ENCODE measurements around the gene HSPH1.

HSPH1 gene

GRCh38 chr13:31131470-31131961 is 30.2 kb downstream of the HSPH1 start:
- no peak overlapping the region for H3K27ac ChIP-seq (ENCODE audit: low read length)
- TF ChIP-seq EZH2phosphoT487 (IDR thresholded peaks at IDR 0.05; ENCODE audit: low read length), result no peak
- no peak for TF ChIP-seq CTCF (IDR thresholded peaks at IDR 0.05; ENCODE audit: low read length)
- no peak for TF ChIP-seq EZH2 (optimal IDR thresholded peaks at IDR 0.05; ENCODE audit: low read depth, low read length)

DNA sequence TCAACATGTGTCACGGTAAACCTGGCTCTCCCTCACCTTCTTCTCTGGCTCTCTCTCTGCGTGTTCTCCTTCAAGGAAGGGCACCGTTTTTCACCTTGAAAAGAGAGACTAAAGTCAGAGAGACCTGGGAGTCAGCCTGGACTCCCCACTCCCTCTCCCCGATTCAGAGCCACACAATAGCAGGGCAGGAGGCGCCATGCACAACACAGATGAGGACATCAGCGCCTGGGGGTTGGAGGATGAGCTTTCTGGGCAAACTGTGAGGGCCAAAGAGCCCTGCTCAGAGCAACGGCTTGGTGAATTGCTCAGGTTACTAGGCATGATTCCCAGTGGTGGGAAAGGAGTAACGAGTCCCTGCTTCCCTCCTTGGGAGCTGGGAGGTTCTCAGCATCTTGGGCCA is 32.3 kb downstream of the HSPH1 start:
- Histone ChIP-seq H3K9me3 (replicated peaks; ENCODE audit: insufficient read depth, low read length) (no peaks in the 10 kb centered on the region), H3K36me3 (replicated peaks; ENCODE audit: insufficient read depth, low read length) (no peaks in the 10 kb centered on the region), H2AFZ (ENCODE audit: low read length) (no peak overlapping the region), H3K79me2 (ENCODE audit: low read length) (no peaks in the 10 kb centered on the region), H3K4me2 (ENCODE audit: low read depth, low read length) (no peak overlapping the region), H3K4me3 (ENCODE audit: low read length) (no peak overlapping the region), H3K9me2 (replicated peaks; ENCODE audit: insufficient read depth, low read length) (no peaks in the 10 kb centered on the region), H4K20me1 (ENCODE audit: insufficient read depth, low read length) (no peaks in the 10 kb centered on the region), H3K27ac (ENCODE audit: low read length) (no peak overlapping the region), H3K9ac (ENCODE audit: low read length) (no peak overlapping the region), H3F3A (ENCODE audit: insufficient read depth, low read length) (no peaks in the 10 kb centered on the region), H3K4me1 (ENCODE audit: low read length) (no peaks in the 10 kb centered on the region), H3K27me3 (replicated peaks; ENCODE audit: insufficient read depth, low read length) (no peaks in the 10 kb centered on the region)
- DNase-seq, result no peak
- no peak for TF ChIP-seq CTCF (IDR thresholded peaks at IDR 0.05; ENCODE audit: low read length)
- TF ChIP-seq EZH2 (optimal IDR thresholded peaks at IDR 0.05; ENCODE audit: low read depth, low read length), result no peak
- TF ChIP-seq EZH2phosphoT487 (IDR thresholded peaks at IDR 0.05; ENCODE audit: low read length), result no peak

More at GRCh38 chr13:31131470-31131961, 30.2 kb downstream of the HSPH1 start:
- no peaks in the 10 kb centered on the region for H3K9me2 ChIP-seq (replicated peaks; ENCODE audit: insufficient read depth, low read length)
- H3K9me3 ChIP-seq (replicated peaks; ENCODE audit: insufficient read depth, low read length), result no peaks in the 10 kb centered on the region
- no peaks in the 10 kb centered on the region for H3K36me3 ChIP-seq (replicated peaks; ENCODE audit: insufficient read depth, low read length)
- H3K9ac ChIP-seq (ENCODE audit: low read length), result no peak overlapping the region
- no peaks in the 10 kb centered on the region for H3K27me3 ChIP-seq (replicated peaks; ENCODE audit: insufficient read depth, low read length)
- no peaks in the 10 kb centered on the region for H4K20me1 ChIP-seq (ENCODE audit: insufficient read depth, low read length)
- H2AFZ ChIP-seq (ENCODE audit: low read length), result no peak overlapping the region
- H3K79me2 ChIP-seq (ENCODE audit: low read length), result no peaks in the 10 kb centered on the region
- H3K4me3 ChIP-seq (ENCODE audit: low read length), result no peak overlapping the region
- H3K4me1 ChIP-seq (ENCODE audit: low read length), result no peaks in the 10 kb centered on the region
- no peak for DNase-seq
- H3F3A ChIP-seq (ENCODE audit: insufficient read depth, low read length), result no peaks in the 10 kb centered on the region
- no peak overlapping the region for H3K4me2 ChIP-seq (ENCODE audit: low read depth, low read length)

- DNase-seq, result no peak
- H3K9ac ChIP-seq (ENCODE audit: low read length), result no peak overlapping the region
- H2AFZ ChIP-seq (ENCODE audit: low read length), result no peak overlapping the region
- no peaks in the 10 kb centered on the region for H3K36me3 ChIP-seq (replicated peaks; ENCODE audit: insufficient read depth, low read length)
- TF ChIP-seq CTCF (IDR thresholded peaks at IDR 0.05; ENCODE audit: low read length), result no peak
- no peak for TF ChIP-seq EZH2phosphoT487 (IDR thresholded peaks at IDR 0.05; ENCODE audit: low read length)
- TF ChIP-seq EZH2 (optimal IDR thresholded peaks at IDR 0.05; ENCODE audit: low read depth, low read length), result no peak
- no peak overlapping the region for H3K27ac ChIP-seq (ENCODE audit: low read length)
- no peak overlapping the region for H3K4me2 ChIP-seq (ENCODE audit: low read depth, low read length)
- H3K9me3 ChIP-seq (replicated peaks; ENCODE audit: insufficient read depth, low read length), result no peaks in the 10 kb centered on the region
- no peak overlapping the region for H3K4me3 ChIP-seq (ENCODE audit: low read length)
- H3K79me2 ChIP-seq (ENCODE audit: low read length), result no peaks in the 10 kb centered on the region
- H3K27me3 ChIP-seq (replicated peaks; ENCODE audit: insufficient read depth, low read length), result no peaks in the 10 kb centered on the region
- no peaks in the 10 kb centered on the region for H3K9me2 ChIP-seq (replicated peaks; ENCODE audit: insufficient read depth, low read length)
- H3F3A ChIP-seq (ENCODE audit: insufficient read depth, low read length), result no peaks in the 10 kb centered on the region
- no peaks in the 10 kb centered on the region for H3K4me1 ChIP-seq (ENCODE audit: low read length)
- H4K20me1 ChIP-seq (ENCODE audit: insufficient read depth, low read length), result no peaks in the 10 kb centered on the region
These were observed 37.5 kb downstream of the HSPH1 start for GRCh38 chr13:31124204-31124603.
